ENCODE data around the gene IGF2.

GRCh38 chr11:2086239-2087040, 52.7 kb downstream of the IGF2 start:
- TF ChIP-seq CTCF (IDR thresholded peaks at IDR 0.05; ENCODE audit: insufficient read depth, low read length): no peak
- TF ChIP-seq REST (IDR thresholded peaks at IDR 0.05; ENCODE audit: insufficient replicate concordance, low read depth): no peak
- TF ChIP-seq POLR2AphosphoS5 (IDR thresholded peaks at IDR 0.05; ENCODE audit: low read depth): no peak
- TF ChIP-seq SPI1 (IDR thresholded peaks at IDR 0.05; ENCODE audit: borderline replicate concordance, low read depth): no peak

Data from HL-60 (cell line).